Activated CD4-positive, alpha-beta T cell treated with anti-CD3 and anti-CD28 coated beads, Interleukin-2, Interleukin-4, amounts not matched to agents 100 ng/mL and 50 ng/mL, durations not matched to agents 16 hours and 8 hours (primary cell): ENCODE measurements around the gene CCDC50.

Experiments used
- DNase-seq: peaks from one replicate; pipeline ENCODE4 v3.0.0-alpha.2; 2020; ENCODE audit warnings: low spot score

CCDC50 gene

DNA sequence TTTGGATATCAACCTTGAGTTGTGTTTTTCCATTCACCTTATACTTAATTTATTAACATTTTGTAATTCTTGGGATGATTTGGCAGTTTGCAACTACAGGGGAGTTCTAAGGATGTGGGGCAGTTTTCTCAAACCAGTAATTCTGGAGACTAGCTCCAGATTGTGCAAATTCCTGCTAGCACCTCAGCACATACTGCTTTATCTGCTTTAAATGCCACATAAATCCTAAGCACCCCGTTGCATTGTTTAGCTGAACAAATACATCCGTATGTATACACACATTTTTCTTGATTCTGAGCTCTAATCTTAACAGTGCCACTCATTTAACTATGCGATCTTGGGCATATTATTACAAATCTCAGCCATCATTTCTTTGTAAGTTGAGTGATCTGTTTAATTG, 18.0 kb downstream of the CCDC50 start:
- DNase-seq, result no peak

GRCh38 chr3:191348098-191348497, 18.9 kb downstream of the CCDC50 start:
- DNase-seq, result no peak

GRCh38 chr3:191350396-191351090, 21.3 kb downstream of the CCDC50 start:
- DNase-seq, result no peak

DNA sequence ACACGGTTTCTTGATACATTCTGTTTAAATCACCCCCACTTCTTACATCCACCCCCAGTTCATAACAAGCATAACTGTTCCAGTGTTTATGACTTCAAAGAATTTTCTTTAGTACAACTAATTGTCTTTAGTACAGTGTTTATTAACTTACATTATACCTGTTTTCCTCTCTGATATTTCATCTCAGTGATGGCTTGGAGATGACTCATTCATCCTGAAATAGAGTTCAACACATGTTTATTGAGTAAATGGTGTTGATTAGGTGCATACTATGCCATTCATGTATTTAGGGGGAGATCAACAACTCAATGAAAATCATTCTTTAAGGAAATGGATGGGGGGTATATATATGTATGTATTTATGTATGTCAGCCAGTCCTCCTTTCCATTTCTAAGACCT, 22.8 kb downstream of the CCDC50 start:
- no peak for DNase-seq

DNA sequence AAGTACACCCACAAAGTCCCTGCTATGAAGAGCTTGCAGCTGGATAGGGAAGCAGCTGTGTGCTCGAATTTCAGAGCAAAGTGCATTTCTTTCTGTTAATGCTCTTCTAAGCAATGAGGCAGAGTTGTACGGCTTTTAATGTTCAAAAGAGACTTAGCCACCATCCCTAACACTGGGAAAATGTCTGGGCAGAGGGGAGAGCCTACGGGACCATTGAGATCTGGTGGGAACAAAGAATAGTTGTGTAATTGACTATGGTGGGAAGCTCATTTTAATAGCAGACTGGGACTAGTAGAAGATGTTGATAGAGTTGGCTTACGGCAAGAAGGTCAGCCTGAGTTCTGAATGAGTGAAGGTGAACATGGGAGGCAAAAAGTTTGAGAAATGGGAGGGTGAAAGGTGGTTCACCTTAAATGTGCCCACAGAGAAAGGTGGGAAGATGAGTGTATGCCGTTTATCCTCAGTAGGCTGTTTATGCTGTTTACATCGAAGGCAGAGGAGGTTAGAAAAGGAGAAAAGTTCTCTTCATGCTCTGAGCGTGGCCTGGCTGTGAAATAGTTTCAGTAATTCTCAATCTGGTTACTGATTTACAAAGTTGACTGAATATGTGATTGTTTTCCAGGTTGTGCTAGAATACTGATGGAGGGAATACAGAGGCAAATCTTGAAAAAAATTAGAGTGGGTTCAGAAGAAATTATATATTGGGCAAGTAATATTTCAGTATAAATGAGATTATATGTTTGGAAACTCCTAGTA, 24.0 kb downstream of the CCDC50 start:
- DNase-seq, result no peak

GRCh38 chr3:191355406-191355805, 26.2 kb downstream of the CCDC50 start:
- no peak for DNase-seq

DNA sequence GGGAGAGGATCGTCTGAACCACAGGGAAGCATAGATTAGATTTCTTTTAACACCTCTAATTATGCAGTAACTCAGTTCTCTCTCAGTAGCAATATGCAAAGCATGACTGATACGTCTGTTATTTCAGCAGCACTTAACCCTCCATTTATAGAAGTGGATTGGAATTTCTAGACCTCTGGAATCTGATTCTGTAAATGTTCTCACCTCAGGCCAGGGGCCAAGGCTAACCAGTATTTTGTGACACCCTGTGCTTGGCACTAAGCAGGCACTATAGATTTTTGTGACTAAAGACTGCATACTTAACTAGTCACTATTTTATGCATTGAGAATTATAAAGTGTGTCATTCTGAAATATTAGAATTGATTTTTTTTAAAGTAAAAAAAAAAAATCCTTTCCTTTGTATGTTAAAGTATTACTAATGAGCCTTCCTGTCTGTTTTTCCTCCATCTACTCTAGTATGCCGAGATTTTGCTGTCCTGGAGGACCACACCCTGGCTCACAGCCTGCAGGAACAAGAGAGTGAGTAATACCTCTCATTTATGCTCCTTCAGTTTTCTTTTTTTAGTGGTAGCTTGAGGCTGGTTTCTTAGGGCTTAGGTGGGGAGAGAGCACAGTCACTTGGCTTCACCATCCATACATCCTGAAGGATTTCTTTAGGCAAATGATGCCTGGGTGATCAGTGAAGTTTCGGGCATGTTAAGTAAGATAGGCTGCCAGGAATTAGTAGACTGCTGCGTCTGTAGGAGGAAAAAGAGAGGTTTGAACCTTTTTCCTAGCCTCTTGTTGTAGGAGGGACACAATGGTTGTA, 27.6 kb downstream of the CCDC50 start:
- no peak for DNase-seq

- DNase-seq, result no peak
Measured at GRCh38 chr3:191357909-191358308, 28.7 kb downstream of the CCDC50 start.

DNA sequence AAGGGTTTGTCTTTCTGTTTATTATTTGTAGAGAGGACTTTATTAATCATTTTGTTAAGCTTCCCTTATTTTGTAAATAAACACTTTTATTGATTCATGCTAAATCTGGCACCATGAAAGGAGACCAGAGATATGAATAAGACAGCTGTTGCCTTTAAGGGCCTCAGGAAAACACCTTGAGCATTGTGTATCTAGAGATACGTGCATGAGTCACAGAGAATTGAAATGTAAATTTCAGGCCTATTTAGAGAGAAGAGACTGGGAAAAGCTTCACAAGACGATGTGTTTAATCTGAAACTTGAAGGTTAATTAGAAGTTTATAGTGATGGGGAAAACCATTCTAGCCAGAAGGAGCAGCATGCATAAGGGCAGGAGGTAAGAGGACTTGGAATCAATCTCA, 29.7 kb downstream of the CCDC50 start:
- DNase-seq, result no peak

DNA sequence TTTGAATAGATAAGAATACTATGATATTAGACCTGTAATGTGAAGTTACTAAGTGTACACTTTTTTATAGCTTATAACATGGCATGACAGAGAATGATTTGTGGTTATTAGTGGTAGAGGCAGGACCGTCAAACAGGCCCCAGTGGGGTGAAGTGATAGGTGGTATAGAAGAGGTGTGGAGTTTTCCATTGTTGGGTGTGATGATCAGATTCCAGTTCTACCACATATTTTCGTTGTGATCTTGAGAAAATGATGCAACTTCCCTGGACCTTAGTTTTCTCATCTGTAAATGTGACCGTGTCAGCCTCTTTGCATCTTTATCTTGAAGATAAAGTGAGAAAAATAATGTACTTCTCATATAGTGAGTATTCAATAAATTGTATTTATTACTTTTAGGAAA, 31.4 kb downstream of the CCDC50 start:
- no peak for DNase-seq

GRCh38 chr3:191361456-191361855, 32.3 kb downstream of the CCDC50 start:
- DNase-seq, result no peak

- no peak for DNase-seq
Measured at GRCh38 chr3:191362037-191362436, 32.8 kb downstream of the CCDC50 start.

- DNase-seq, result no peak
Measured at GRCh38 chr3:191362524-191363090, 33.4 kb downstream of the CCDC50 start.

GRCh38 chr3:191363221-191363620, 34.0 kb downstream of the CCDC50 start:
- DNase-seq, result no peak

GRCh38 chr3:191366675-191367074, 37.5 kb downstream of the CCDC50 start:
- DNase-seq, result no peak

DNA sequence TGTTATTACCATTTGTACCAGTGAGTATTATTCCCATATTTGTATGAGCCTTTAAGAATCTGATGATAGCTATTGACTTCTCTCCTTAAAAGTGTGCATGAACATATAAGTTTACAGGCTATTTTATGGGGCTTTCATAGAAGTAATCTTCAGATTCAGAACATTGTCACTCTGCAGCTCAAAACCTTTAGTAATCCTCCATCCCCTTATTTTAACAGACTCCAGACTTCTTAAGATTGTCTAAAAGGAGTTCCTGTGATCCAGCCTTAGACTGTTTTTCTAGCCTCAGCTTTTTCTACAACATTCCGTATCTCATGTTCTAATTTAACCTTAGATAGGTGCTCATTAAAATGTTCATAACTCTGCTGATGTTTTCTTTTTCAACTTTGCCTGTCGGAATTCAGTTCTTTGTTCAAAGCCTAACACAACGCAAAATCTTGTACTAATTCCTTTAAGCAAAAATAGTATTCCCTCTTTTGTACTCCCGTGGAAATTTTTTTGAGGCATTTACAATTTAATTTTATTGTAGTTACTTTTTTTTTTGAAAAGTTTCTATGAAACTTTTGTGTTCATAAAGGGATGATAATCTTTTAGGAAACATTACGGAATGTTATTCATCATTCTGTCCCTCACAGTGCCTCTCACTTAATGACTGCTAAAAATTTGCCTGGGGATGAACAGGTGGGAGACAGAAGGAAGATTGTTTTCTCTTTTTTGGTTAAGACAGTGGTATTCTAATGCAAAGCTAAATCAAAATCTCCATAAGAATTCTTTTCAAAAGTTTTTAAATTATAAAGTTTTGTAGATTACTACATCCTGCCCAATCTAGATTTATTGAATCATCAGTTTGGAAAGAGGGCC, 39.8 kb downstream of the CCDC50 start:
- DNase-seq, result no peak

DNA sequence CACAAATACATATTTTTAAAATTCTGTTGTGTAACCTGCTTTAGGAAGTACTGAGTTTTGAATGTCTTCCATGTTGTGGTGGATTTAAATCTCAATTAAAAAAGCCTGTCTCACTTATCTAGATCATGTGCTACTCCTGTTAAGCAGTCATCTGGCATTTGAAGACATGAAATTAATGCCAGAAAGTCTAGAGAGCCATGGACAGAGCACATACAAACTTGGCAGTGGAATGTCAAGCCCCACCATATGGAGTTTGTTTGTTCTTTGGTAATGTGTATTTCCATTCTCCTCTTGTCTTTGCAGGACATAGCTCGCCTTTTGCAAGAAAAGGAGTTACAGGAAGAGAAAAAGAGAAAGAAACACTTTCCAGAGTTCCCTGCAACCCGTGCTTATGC, 40.4 kb downstream of the CCDC50 start:
- no peak for DNase-seq

- no peak for DNase-seq
Measured at GRCh38 chr3:191372122-191372521, 42.9 kb downstream of the CCDC50 start.

DNA sequence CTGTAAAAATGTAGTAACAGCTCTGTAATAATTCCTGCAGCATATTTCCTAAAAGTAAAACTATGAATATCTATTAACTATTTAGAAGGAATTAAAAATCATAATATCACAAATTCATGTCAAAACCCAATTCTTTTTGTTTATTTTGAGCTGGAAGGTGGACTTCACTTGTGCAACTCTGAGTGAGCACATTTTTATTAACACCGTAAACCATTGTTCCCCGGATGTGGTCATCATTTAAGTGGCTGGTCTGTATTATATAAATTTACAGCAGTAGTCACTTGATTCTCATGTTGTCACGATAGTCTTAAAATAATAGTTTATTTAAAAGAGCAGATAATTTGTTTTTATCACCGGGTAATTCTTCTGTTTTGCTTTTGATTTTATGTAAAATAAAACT, 44.1 kb downstream of the CCDC50 start:
- DNase-seq, result no peak

GRCh38 chr3:191376516-191377141, 47.4 kb downstream of the CCDC50 start:
- DNase-seq, result no peak

- DNase-seq, result no peak
Measured at GRCh38 chr3:191378142-191378812, 49.1 kb downstream of the CCDC50 start.
